H9 (cell line): ENCODE data around the gene TMC3. TPM values are rescaled to one million over a fixed set of nuclear protein-coding genes. Genes with fewer than 3 reads are reported as not detected.

Experiments
- DNase-seq: peaks from one replicate; pipeline ENCODE4 v3.0.0-alpha.2; 2017
- H2AFZ ChIP-seq: one replicate; pipeline ENCODE4 v1.6.1; 2013; ENCODE audit warnings: mild to moderate bottlenecking, low read length, control low read depth, moderate library complexity
- H2AK5ac ChIP-seq: 2 replicates; pipeline ENCODE4 v1.6.1; 2013; ENCODE audit warnings: low read length, control low read depth, mixed read lengths; ENCODE audit not compliant: insufficient read length
- H2BK120ac ChIP-seq: one replicate; pipeline ENCODE4 v1.6.1; 2013; ENCODE audit warnings: low read depth, mild to moderate bottlenecking, low read length, control low read depth, inconsistent platforms; ENCODE audit not compliant: poor library complexity, severe bottlenecking
- H2BK12ac ChIP-seq: 2 replicates; pipeline ENCODE4 v1.6.1; 2013; ENCODE audit warnings: low read length, control low read depth, mixed read lengths, low read depth; ENCODE audit not compliant: insufficient read length
- H2BK15ac ChIP-seq: 2 replicates; pipeline ENCODE4 v1.6.1; 2013; ENCODE audit warnings: low read depth, low read length, control low read depth
- H2BK20ac ChIP-seq: one replicate; pipeline ENCODE4 v1.6.1; 2013; ENCODE audit warnings: low read depth, mild to moderate bottlenecking, low read length, control low read depth, inconsistent platforms; ENCODE audit not compliant: poor library complexity, severe bottlenecking
- H2BK5ac ChIP-seq: 2 replicates; pipeline ENCODE4 v1.6.1; 2013; ENCODE audit warnings: low read length, control low read depth, mixed read lengths; ENCODE audit not compliant: insufficient read length
- H3K14ac ChIP-seq: 2 replicates; pipeline ENCODE4 v1.6.1; 2013; ENCODE audit warnings: low read length, control low read depth; ENCODE audit not compliant: insufficient read depth
- H3K18ac ChIP-seq: 2 replicates; pipeline ENCODE4 v1.6.1; 2013; ENCODE audit warnings: low read depth, mild to moderate bottlenecking, mixed read lengths, low read length, control low read depth; ENCODE audit not compliant: insufficient read length
- H3K23ac ChIP-seq: 2 replicates; pipeline ENCODE4 v1.6.1; 2013; ENCODE audit warnings: low read length, control low read depth, mixed read lengths, low read depth; ENCODE audit not compliant: insufficient read length
- H3K23me2 ChIP-seq: 2 replicates; pipeline ENCODE4 v1.6.1; 2013; ENCODE audit warnings: low read depth, mild to moderate bottlenecking, mixed read lengths, low read length, control low read depth; ENCODE audit not compliant: insufficient read length, poor library complexity, severe bottlenecking
- H3K27ac ChIP-seq: 2 replicates; pipeline ENCODE4 v1.5.1; 2013; ENCODE audit warnings: low read length, control low read depth, mixed read lengths, low read depth; ENCODE audit not compliant: insufficient read length
- H3K27me3 ChIP-seq: 2 replicates; pipeline ENCODE4 v1.6.1; 2013; ENCODE audit warnings: low read length, control low read depth, inconsistent platforms; ENCODE audit not compliant: insufficient read depth
- H3K4ac ChIP-seq: 2 replicates; pipeline ENCODE4 v1.6.1; 2013; ENCODE audit warnings: low read depth, mild to moderate bottlenecking, control low read depth, inconsistent platforms, low read length, moderate library complexity
- H3K4me1 ChIP-seq: 2 replicates; pipeline ENCODE4 v1.6.1; 2013; ENCODE audit warnings: low read length, control low read depth, inconsistent platforms; ENCODE audit not compliant: insufficient read depth
- H3K4me2 ChIP-seq: 2 replicates; pipeline ENCODE4 v1.6.1; 2013; ENCODE audit warnings: low read length, control low read depth, mixed read lengths; ENCODE audit not compliant: insufficient read length, insufficient read depth
- H3K56ac ChIP-seq: 2 replicates; pipeline ENCODE4 v1.6.1; 2013; ENCODE audit warnings: low read depth, mild to moderate bottlenecking, mixed read lengths, low read length, control low read depth; ENCODE audit not compliant: insufficient read length
- H3K79me1 ChIP-seq: 2 replicates; pipeline ENCODE4 v1.6.1; 2013; ENCODE audit warnings: low read depth, mild to moderate bottlenecking, moderate library complexity, low read length, control low read depth, inconsistent platforms; ENCODE audit not compliant: insufficient read depth, poor library complexity, severe bottlenecking
- H3K79me2 ChIP-seq: 2 replicates; pipeline ENCODE4 v1.6.1; 2013; ENCODE audit warnings: low read length, control low read depth, inconsistent platforms; ENCODE audit not compliant: insufficient read depth
- H3K9ac ChIP-seq: 2 replicates; pipeline ENCODE4 v1.6.1; 2013; ENCODE audit warnings: low read length, control low read depth, mixed read lengths; ENCODE audit not compliant: insufficient read length; ENCODE audit errors: extremely low read depth
- H3K9me3 ChIP-seq: one replicate; pipeline ENCODE4 v1.6.1; 2013; ENCODE audit warnings: low read depth, low read length, inconsistent platforms; ENCODE audit not compliant: control insufficient read depth
- H3T11ph ChIP-seq: one replicate; pipeline ENCODE4 v1.6.1; 2013; ENCODE audit warnings: mild to moderate bottlenecking, low read length, control low read depth, inconsistent platforms
- H4K20me1 ChIP-seq: one replicate; pipeline ENCODE4 v1.6.1; 2013; ENCODE audit not compliant: control insufficient read depth, insufficient read length, insufficient read depth
- H4K5ac ChIP-seq: 2 replicates; pipeline ENCODE4 v1.6.1; 2013; ENCODE audit warnings: low read depth, mild to moderate bottlenecking, mixed read lengths, low read length, control low read depth; ENCODE audit not compliant: insufficient read length
- H4K8ac ChIP-seq: replicated peaks from 2 replicates; pipeline ENCODE4 v1.6.1; 2013; ENCODE audit warnings: low read length, control low read depth, mixed read lengths, low read depth; ENCODE audit not compliant: insufficient read length
- H4K91ac ChIP-seq: 2 replicates; pipeline ENCODE4 v1.6.1; 2013; ENCODE audit warnings: low read depth, mild to moderate bottlenecking, moderate library complexity, mixed read lengths, low read length, control low read depth; ENCODE audit not compliant: insufficient read length
- H3K27ac Mint-ChIP-seq, 3 experiments: 2 replicates in 2 of 3; 3 replicates in 1 of 3; pipeline ENCODE4 v1.8.0; 2020 to 2021; ENCODE audit warnings: mixed read lengths in 3 of 3, mild to moderate bottlenecking in 1 of 3, moderate library complexity in 1 of 3
- H3K27me3 Mint-ChIP-seq: 2 replicates; pipeline ENCODE4 v1.8.0; 2021; ENCODE audit warnings: low read depth, mild to moderate bottlenecking, moderate library complexity, mixed read lengths
- H3K36me3 Mint-ChIP-seq, 3 experiments: 2 replicates in 2 of 3; 3 replicates in 1 of 3; pipeline ENCODE4 v1.8.0; 2020 to 2021; ENCODE audit warnings: low read depth in 3 of 3, mixed read lengths in 3 of 3; ENCODE audit not compliant: insufficient read depth in 1 of 3
- H3K4me1 Mint-ChIP-seq, 2 experiments: 2 replicates each; pipeline ENCODE4 v1.8.0; 2020; ENCODE audit warnings: mixed read lengths in 2 of 2
- H3K4me3 Mint-ChIP-seq, 2 experiments: 2 replicates in 1 of 2; 3 replicates in 1 of 2; pipeline ENCODE4 v1.8.0; 2020 to 2021; ENCODE audit warnings: mild to moderate bottlenecking in 2 of 2, mixed read lengths in 2 of 2, moderate library complexity in 1 of 2
- H3K9me3 Mint-ChIP-seq, 2 experiments: 2 replicates in 1 of 2; 3 replicates in 1 of 2; pipeline ENCODE4 v1.8.0; 2020; ENCODE audit warnings: mild to moderate bottlenecking in 2 of 2, mixed read lengths in 2 of 2, moderate library complexity in 1 of 2
- WGBS: extraction: QIAGEN DNeasy Blood & Tissue Kit; methylation state at CpG from one replicate; pipeline ENCODE4 v1.1.7; 2013; ENCODE audit warnings: missing lambda C conversion rate, low lambda C conversion rate, mixed read lengths; ENCODE audit not compliant: insufficient read length; ENCODE audit errors: extremely low coverage; 5-methylcytosine and 5-hydroxymethylcytosine counted together
- total RNA-seq: library from RNA; stranded (reverse); gene quantifications from 2 replicates; pipeline ENCODE4 v1.2.1, GENCODE V29; 2021
- TF ChIP-seq, protein P1 (sequence below): fragments of 200-600 bp; sonication (generic); conservative IDR thresholded peaks from 3 replicates; pipeline ENCODE4 v1.8.0; 2021; ENCODE audit warnings: antibody characterized with exemption, mild to moderate bottlenecking

The TMC3 gene
- total RNA-seq, 1 experiment from 2014 or later = not detected

DNA sequence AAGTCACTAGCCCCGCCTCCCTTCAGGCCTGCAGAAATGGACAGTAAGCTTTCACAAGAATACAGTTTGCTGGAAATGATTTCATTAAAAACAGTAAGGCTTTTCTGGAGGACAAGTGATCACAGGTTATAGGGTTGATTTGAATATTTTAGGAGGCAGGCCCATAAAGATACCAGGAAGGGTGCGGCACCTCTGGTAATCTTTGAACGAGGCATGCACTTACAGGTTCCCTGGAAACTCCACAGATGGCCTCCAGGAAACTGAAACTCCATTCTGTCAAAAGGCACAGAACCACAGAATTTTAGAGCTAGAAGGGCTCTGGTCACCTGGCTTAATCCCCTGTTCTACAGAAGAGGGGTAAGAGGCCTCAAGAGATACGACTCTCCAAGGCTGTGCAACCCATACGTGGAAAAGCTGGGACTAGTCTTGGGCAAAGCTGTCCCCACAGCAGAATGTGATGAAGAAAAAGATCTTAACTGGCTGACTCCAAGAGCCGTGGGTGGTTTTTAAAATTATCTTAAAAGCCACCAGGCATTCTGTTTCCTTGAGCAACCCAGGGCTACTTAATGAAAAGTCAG is 51.2 kb downstream of the TMC3 start:
- Histone ChIP-seq H4K20me1 (no peaks in the 10 kb centered on the region), H3K9ac (no peak overlapping the region)

More for the DNA sequence above, 51.2 kb downstream of the TMC3 start:
- no peak overlapping the region for H2BK12ac ChIP-seq
- Mint-ChIP-seq H3K27ac (no peak overlapping the region), H3K4me1 (peaks cover 12 to 13% of the 10 kb centered on the region in 2 experiments), H3K9me3 (no peaks in the 10 kb centered on the region), H3K27me3 (peaks cover 9% of the 10 kb centered on the region), H3K36me3 (peaks cover 0 to 11% (median 6%) of the 10 kb centered on the region in 3 experiments; a peak in 5 of 7 replicates), H3K4me3 (peak overlapping the region in 1 of 2 experiments; percentile 43; a peak in 3 of 5 replicates)
- no peaks in the 10 kb centered on the region for H3K79me2 ChIP-seq
- no peak overlapping the region for H4K91ac ChIP-seq
- no peak overlapping the region for H3K27ac ChIP-seq
- H4K8ac ChIP-seq = no peak overlapping the region
- WGBS = no CpG with 5 or more reads among the region's 6 CpGs
- H3K23ac ChIP-seq = no peak overlapping the region
- H3K18ac ChIP-seq = no peak overlapping the region
- no peak overlapping the region for H2AFZ ChIP-seq
- H3K79me1 ChIP-seq = no peaks in the 10 kb centered on the region
- no peaks in the 10 kb centered on the region for H3K4me1 ChIP-seq
- H3K14ac ChIP-seq = no peak overlapping the region
- no peak overlapping the region for H2AK5ac ChIP-seq
- TF ChIP-seq, protein P1, sequence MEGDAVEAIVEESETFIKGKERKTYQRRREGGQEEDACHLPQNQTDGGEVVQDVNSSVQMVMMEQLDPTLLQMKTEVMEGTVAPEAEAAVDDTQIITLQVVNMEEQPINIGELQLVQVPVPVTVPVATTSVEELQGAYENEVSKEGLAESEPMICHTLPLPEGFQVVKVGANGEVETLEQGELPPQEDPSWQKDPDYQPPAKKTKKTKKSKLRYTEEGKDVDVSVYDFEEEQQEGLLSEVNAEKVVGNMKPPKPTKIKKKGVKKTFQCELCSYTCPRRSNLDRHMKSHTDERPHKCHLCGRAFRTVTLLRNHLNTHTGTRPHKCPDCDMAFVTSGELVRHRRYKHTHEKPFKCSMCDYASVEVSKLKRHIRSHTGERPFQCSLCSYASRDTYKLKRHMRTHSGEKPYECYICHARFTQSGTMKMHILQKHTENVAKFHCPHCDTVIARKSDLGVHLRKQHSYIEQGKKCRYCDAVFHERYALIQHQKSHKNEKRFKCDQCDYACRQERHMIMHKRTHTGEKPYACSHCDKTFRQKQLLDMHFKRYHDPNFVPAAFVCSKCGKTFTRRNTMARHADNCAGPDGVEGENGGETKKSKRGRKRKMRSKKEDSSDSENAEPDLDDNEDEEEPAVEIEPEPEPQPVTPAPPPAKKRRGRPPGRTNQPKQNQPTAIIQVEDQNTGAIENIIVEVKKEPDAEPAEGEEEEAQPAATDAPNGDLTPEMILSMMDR = no peak
- H3K9me3 ChIP-seq = no peaks in the 10 kb centered on the region
- no peak overlapping the region for H2BK20ac ChIP-seq
- H2BK120ac ChIP-seq = no peak overlapping the region
- no peak overlapping the region for H4K5ac ChIP-seq
- no peak overlapping the region for H3T11ph ChIP-seq
- no peak overlapping the region for H2BK15ac ChIP-seq
- no peak overlapping the region for H2BK5ac ChIP-seq
- no peak for DNase-seq
- H3K23me2 ChIP-seq = peaks cover 3% of the 10 kb centered on the region
- peak overlapping the region; percentile 81 for H3K4me2 ChIP-seq
- H3K4ac ChIP-seq = no peak overlapping the region
- H3K56ac ChIP-seq = no peak overlapping the region
- H3K27me3 ChIP-seq = no peaks in the 10 kb centered on the region
